Measurements from ENCODE around the gene PAK6.
A peak's percentile ranks its signal among the peaks of the same experiment; 100 is the strongest.

PAK6 gene

DNA sequence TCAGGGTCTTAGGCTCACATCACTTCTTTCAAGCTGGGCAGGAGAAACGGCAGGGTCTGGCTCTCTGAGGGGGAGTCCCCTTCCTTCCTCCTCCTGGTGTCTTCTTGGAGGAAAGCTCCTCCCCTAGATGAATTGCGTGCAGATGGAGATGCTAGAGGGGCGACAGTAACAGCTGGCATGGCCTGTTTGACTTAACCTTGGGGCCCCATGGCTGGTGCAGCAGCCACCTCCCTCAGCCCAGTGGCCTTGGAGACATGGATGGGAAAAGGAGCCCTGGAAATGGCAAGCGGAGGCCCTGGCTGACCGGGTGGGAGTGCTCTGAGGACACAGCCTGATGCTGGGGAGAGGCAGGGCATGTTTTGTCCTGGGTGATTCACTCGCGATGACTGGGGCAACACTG lies 20.2 kb downstream of the PAK6 start:
- Mint-ChIP-seq H3K4me1 (no peaks in the 10 kb centered on the region), H3K9me3 (no peaks in the 10 kb centered on the region), H3K27me3 (peaks cover 23% of the 10 kb centered on the region), H3K4me3 (no peak overlapping the region), H3K27ac (no peak overlapping the region)
- ATAC-seq = no peak
- no peak for DNase-seq

DNA sequence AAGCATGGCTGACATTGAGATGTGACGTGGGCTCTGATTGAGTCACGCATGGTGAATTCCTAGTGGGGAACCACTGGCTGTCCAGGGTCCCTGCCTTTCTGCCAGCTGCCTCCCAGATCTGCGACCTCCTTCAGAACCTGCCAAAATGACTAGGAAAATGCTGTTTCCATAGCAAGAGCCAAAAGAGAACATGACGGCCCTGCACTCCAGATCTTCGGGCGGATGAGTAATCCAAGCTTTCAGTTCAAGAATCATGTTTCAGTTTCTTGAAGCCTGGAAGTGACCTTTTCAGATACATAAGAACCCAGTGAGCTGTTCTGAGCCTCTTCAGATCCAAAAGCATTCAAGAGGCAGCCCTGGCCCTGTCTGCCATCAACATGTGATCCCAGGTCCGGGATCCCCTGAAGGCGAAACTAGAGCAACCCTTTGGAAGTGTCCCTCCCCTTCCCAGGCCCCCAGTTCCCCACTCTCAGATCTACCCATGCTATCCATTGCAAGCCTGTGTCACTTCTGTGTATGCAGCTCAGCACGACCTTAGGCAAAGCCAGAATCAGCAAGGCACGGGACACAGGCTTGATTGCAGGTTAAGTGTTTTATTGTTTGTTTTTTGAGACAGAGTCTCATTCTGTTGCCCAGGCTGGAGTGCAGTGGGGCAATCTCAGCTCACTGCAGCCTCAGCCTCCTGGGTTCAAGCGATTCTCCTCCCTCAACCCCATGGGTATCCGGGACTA lies 24.3 kb downstream of the PAK6 start:
- no peaks in the 10 kb centered on the region for H3K9me3 Mint-ChIP-seq
- no peak overlapping the region for H3K4me3 Mint-ChIP-seq
- H3K27ac Mint-ChIP-seq = no peak overlapping the region
- H3K27me3 Mint-ChIP-seq = peaks cover 8% of the 10 kb centered on the region
- ATAC-seq = no peak
- no peak for DNase-seq
- no peaks in the 10 kb centered on the region for H3K4me1 Mint-ChIP-seq

DNA sequence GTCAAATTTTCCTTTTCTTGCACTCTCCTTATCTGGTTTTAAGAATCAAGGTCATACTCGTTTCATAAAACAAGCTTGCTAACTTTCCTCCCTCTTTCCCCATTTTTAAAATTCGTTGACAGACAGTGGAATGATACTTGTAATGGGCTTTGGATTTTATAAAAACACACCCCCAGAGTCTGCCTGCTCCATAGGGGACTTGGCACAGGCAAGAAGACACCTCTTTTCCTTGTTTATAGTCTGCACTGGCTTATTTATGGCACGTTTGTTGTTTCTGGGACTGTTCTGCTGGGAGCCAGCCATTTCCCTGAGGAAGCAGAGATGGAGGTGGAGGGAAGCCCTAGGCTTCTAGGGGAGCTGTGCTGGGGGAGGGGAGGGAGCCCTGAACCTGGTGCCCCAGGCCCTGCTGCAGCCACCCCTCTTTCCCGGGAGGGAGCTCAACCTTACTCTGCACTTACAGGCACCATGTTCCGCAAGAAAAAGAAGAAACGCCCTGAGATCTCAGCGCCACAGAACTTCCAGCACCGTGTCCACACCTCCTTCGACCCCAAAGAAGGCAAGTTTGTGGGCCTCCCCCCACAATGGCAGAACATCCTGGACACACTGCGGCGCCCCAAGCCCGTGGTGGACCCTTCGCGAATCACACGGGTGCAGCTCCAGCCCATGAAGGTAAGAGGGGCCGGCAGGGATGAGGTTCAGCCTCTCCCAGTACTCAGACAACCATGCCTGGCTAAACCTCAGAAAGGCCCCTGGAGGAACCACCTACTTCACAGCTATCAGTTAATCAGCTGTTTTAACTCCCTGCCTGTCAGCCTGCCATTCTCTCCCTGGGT lies 25.7 kb downstream of the PAK6 start:
- DNase-seq (no peak), ATAC-seq (no peak)
- no peak overlapping the region for H3K4me3 Mint-ChIP-seq
- H3K4me1 Mint-ChIP-seq = no peaks in the 10 kb centered on the region
- no peaks in the 10 kb centered on the region for H3K27me3 Mint-ChIP-seq
- no peak overlapping the region for H3K27ac Mint-ChIP-seq
- H3K9me3 Mint-ChIP-seq = no peaks in the 10 kb centered on the region

GRCh38 chr15:40265355-40265754 lies 26.5 kb downstream of the PAK6 start:
- Mint-ChIP-seq H3K4me1 (no peaks in the 10 kb centered on the region), H3K4me3 (no peak overlapping the region), H3K27me3 (no peaks in the 10 kb centered on the region), H3K27ac (no peak overlapping the region), H3K9me3 (no peaks in the 10 kb centered on the region)
- DNase-seq (no peak), ATAC-seq (peak; percentile 8)

- Mint-ChIP-seq H3K27me3 (no peaks in the 10 kb centered on the region), H3K4me3 (no peak overlapping the region), H3K27ac (no peak overlapping the region), H3K9me3 (no peaks in the 10 kb centered on the region), H3K4me1 (no peaks in the 10 kb centered on the region)
- DNase-seq = no peak
- ATAC-seq = peak; percentile 5
Observed at GRCh38 chr15:40265875-40266274, 27.0 kb downstream of the PAK6 start.

DNA sequence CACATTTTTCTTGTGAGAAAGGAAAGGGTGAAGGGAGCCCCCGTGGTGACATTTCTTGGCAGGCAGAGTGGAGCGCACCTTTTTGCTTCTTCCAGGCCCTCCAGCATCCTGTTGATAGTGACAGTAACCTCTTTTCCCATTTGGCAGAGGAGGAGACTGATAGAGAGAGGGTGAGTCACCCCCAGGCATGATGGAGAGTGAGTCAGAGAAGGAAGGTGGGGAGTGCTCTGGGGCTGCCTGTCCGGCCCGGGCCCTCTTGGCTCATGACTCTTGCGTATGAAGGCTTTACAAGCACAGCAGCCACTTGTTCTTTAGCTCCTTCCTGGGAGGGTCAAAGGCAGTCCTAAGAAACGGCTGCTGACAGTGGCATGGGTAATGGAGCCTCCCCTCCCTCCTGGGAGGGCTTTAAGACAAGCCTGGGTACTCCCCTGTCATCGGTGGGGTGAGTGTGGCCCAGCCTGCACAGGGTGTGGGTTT lies 28.0 kb downstream of the PAK6 start:
- DNase-seq (no peak), ATAC-seq (no peak)
- no peak overlapping the region for H3K4me3 Mint-ChIP-seq
- H3K4me1 Mint-ChIP-seq = no peaks in the 10 kb centered on the region
- no peaks in the 10 kb centered on the region for H3K9me3 Mint-ChIP-seq
- no peaks in the 10 kb centered on the region for H3K27me3 Mint-ChIP-seq
- H3K27ac Mint-ChIP-seq = no peak overlapping the region

DNA sequence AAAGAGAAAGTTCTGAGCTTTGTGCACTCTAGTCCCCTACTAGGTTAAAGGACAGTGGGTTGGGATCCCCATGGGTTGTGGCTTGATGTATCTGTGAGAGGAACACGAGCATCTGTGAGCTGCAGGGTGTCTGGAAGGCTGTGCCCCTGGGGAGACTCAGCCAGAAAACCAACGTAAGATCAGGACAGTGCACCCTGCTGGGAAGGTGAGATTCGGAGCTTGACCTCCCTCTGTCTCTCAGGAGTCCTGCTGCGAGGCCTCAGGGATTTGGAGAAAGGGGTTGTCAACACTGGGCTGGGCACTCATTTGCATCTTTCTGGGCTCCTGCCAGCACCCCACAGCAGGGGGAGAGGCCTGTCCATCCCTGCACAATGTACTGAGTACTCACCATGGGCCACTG lies 28.8 kb downstream of the PAK6 start:
- DNase-seq = no peak
- Mint-ChIP-seq H3K27me3 (no peaks in the 10 kb centered on the region), H3K4me3 (no peak overlapping the region), H3K9me3 (no peaks in the 10 kb centered on the region), H3K27ac (peak overlapping the region in 1 of 2 donors; percentile 88), H3K4me1 (no peaks in the 10 kb centered on the region)
- no peak for ATAC-seq

DNA sequence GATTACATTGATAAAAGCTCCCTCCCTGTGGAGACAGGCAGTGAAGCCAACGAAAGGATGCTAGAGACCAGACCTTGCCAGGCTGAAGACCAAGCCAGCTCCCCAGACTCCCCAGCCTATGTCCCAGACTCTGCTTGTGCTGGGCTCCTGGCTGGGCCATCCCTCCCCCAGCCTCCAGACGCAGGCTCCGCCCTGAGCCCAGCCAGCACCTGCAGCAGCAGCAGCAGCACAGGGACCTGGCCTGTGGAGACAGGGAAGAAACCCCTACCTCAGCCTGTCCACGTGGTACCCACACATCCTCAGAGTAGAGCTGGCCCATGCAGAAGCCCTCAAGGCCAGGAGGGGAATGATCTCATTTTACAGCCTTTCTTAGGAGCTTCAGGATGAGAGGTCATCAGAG lies 30.7 kb downstream of the PAK6 start:
- no peak overlapping the region for H3K4me3 Mint-ChIP-seq
- no peaks in the 10 kb centered on the region for H3K27me3 Mint-ChIP-seq
- no peak for ATAC-seq
- no peak for DNase-seq
- no peaks in the 10 kb centered on the region for H3K9me3 Mint-ChIP-seq
- H3K27ac Mint-ChIP-seq = no peak overlapping the region
- peaks cover 3% of the 10 kb centered on the region for H3K4me1 Mint-ChIP-seq

DNA sequence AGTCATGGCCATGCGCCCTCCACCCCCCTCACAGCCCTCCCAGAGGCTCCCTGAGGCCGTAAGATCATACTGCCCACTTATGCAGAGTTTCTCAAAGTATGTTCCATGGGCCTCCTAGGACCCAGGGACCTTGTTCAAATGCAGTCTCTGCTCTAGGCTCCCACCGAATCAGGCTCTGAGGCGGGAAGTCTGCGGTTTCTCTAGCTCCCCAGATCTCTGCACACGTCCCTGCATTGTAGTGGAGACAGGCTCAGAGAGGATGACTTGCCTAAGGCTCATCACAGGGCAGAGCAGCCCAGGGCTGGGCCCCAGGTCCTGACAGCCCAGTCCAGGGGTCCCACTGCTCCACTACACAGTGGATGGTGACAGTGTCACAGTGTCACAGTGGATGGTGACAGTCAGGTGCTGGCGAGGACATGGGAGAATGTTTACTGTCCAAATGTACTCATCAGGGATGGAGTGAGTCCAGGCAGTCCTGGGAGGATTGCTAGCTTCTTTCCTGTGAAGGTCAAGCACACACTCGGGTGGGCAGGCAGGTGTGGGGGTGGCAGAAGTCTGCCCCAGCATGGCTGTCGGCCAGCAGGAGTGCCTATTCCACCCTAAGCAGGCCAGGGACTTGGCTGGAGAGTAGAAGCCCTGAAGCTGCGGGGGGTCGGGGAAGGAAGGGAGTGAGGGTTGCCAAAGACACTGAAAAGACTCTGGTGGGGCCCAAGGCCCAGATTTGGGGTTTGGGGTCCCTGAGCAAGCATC lies 31.6 kb downstream of the PAK6 start:
- no peaks in the 10 kb centered on the region for H3K27me3 Mint-ChIP-seq
- DNase-seq (no peak), ATAC-seq (no peak)
- no peaks in the 10 kb centered on the region for H3K9me3 Mint-ChIP-seq
- no peak overlapping the region for H3K27ac Mint-ChIP-seq
- H3K4me1 Mint-ChIP-seq = peaks cover 8% of the 10 kb centered on the region
- H3K4me3 Mint-ChIP-seq = no peak overlapping the region

DNA sequence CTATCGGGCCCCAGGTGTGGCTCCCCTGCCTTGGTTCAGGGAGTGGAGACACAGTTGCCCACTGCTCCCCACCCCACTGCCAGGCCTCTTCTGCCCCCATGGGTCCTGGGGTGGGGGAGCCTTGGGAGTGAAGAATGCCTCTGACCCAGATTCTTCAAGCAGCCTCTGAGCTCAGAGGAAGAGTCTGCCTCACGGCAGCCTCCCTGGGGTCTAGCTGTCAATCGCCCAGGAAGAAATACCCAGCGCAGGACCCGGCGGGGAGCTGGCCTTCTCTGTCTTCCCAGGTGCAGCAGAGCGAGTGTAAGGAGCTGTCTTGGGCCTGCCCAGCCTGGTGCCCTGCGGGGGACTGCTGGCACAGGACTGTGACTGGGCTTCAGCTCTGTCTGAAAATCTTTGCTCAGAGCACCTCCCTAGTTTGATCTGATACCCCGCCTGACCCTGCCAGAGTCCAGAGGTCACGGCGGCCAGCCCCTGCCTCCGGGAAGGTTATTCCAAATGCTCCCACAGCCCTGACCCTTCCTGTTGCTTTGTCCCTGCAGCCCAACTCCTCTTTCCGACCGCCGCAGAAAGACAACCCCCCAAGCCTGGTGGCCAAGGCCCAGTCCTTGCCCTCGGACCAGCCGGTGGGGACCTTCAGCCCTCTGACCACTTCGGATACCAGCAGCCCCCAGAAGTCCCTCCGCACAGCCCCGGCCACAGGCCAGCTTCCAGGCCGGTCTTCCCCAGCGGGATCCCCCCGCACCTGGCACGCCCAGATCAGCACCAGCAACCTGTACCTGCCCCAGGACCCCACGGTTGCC lies 33.0 kb downstream of the PAK6 start:
- H3K27me3 Mint-ChIP-seq = peaks cover 12% of the 10 kb centered on the region
- H3K9me3 Mint-ChIP-seq = no peaks in the 10 kb centered on the region
- H3K4me1 Mint-ChIP-seq = peaks cover 11% of the 10 kb centered on the region
- peak overlapping the region in 1 of 2 donors; percentile 34 for H3K27ac Mint-ChIP-seq
- DNase-seq (no peak), ATAC-seq (no peak)
- no peak overlapping the region for H3K4me3 Mint-ChIP-seq

- no peak for DNase-seq
- peaks cover 19% of the 10 kb centered on the region for H3K27me3 Mint-ChIP-seq
- peak; percentile 36 for ATAC-seq
Observed at GRCh38 chr15:40272485-40273056, 33.7 kb downstream of the PAK6 start.

GRCh38 chr15:40273428-40273827 lies 34.6 kb downstream of the PAK6 start:
- H3K9me3 Mint-ChIP-seq = no peaks in the 10 kb centered on the region
- peaks cover 27% of the 10 kb centered on the region for H3K27me3 Mint-ChIP-seq
- DNase-seq (no peak), ATAC-seq (no peak)
- H3K4me3 Mint-ChIP-seq = no peak overlapping the region
- peaks cover 17% of the 10 kb centered on the region for H3K4me1 Mint-ChIP-seq
- peak overlapping the region in 1 of 2 donors; percentile 54 for H3K27ac Mint-ChIP-seq

More at GRCh38 chr15:40272485-40273056, 33.7 kb downstream of the PAK6 start:
- H3K4me1 Mint-ChIP-seq = peaks cover 17% of the 10 kb centered on the region
- no peak overlapping the region for H3K27ac Mint-ChIP-seq
- H3K4me3 Mint-ChIP-seq = no peak overlapping the region
- H3K9me3 Mint-ChIP-seq = no peaks in the 10 kb centered on the region

DNA sequence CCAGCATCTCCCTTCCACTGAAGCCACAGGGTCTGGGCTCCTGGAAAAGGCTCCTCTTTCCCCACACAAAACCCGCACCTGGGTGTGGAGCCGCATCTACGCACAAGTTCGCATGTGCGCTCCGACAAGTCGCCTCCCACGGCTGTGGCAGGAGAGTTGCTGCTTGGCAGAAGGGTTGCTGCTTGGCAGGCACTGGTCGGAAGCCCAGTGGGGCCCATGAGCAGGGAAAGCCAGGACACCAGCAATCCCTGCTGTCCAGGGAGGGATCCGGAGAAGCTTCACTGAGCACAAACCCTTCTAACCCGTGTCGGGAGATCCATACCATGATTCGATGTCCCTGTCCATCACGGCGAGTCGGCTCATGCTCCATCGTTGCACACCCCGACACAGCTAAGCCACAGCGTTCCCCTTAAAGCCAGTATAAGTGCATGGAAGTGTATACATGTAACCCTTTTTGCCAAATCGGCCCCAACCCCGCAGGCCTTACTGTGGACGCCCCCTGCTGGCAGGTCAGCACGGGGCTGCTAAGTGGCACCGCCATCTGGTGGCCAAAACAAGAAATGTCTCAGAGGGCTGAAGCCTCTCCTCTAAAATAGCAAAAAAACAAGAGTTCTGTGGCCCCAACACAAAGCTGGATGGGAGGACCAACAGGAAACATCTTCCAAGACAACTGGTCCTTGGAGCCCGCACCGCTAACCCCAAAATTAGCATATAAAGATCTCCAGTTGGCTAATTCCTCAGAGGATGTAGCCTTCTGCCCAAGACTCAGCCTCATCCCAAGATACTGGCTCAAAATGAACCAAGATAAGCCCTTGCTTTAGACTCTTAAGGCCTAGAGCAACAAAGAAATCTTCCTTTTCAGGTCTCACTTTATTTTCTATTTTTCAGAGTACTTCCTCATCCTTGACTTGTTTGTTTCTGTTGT lies 35.7 kb downstream of the PAK6 start:
- H3K27ac Mint-ChIP-seq = no peak overlapping the region
- H3K27me3 Mint-ChIP-seq = peaks cover 39% of the 10 kb centered on the region
- DNase-seq (peak; percentile 88 to 89), ATAC-seq (peak; percentile 66)
- peaks cover 17% of the 10 kb centered on the region for H3K4me1 Mint-ChIP-seq
- no peak overlapping the region for H3K4me3 Mint-ChIP-seq
- H3K9me3 Mint-ChIP-seq = no peaks in the 10 kb centered on the region

GRCh38 chr15:40275523-40275922 lies 36.7 kb downstream of the PAK6 start:
- H3K27me3 Mint-ChIP-seq = peaks cover 48% of the 10 kb centered on the region
- H3K4me3 Mint-ChIP-seq = no peak overlapping the region

More at GRCh38 chr15:40275523-40275922, 36.7 kb downstream of the PAK6 start:
- Mint-ChIP-seq H3K4me1 (peaks cover 17% of the 10 kb centered on the region), H3K27ac (no peak overlapping the region), H3K9me3 (no peaks in the 10 kb centered on the region)
- no peak for DNase-seq
- ATAC-seq = no peak
